HG03571 (cell line): ENCODE data around the gene FCER2.

Experiments
- ATAC-seq: cut with Tn5 transposase; IDR thresholded peaks from one replicate; pipeline ENCODE4 v1.9.1; 2021; ENCODE audit not compliant: unreplicated experiment

The FCER2 gene

GRCh38 chr19:7679771-7680605, 21.9 kb downstream of the FCER2 start:
- no peak for ATAC-seq

GRCh38 chr19:7678971-7679751, 22.8 kb downstream of the FCER2 start:
- no peak for ATAC-seq

GRCh38 chr19:7677669-7678311, 24.1 kb downstream of the FCER2 start:
- ATAC-seq = no peak

GRCh38 chr19:7676854-7677253, 25.1 kb downstream of the FCER2 start, which contains the start of gene MCEMP1:
Gene MCEMP1 (plus strand): TSS chr19:7677090. CDS start chr19:7677121, 31 bp downstream.
- no peak for ATAC-seq

- ATAC-seq = no peak
These were observed 25.6 kb downstream of the FCER2 start for GRCh38 chr19:7676376-7676775.

- no peak for ATAC-seq
These were observed 27.6 kb downstream of the FCER2 start for GRCh38 chr19:7674010-7675005.

- no peak for ATAC-seq
These were observed 29.4 kb downstream of the FCER2 start for GRCh38 chr19:7672522-7672921.

GRCh38 chr19:7670790-7671189, 31.1 kb downstream of the FCER2 start:
- no peak for ATAC-seq

GRCh38 chr19:7670150-7670783, 31.7 kb downstream of the FCER2 start:
- no peak for ATAC-seq

- ATAC-seq = no peak
These were observed 32.3 kb downstream of the FCER2 start for GRCh38 chr19:7669641-7670040.

GRCh38 chr19:7668842-7669241, 33.1 kb downstream of the FCER2 start, which contains the start of gene RETN:
Gene RETN (plus strand): TSS chr19:7669049. CDS start chr19:7669327, 278 bp downstream.
- no peak for ATAC-seq

GRCh38 chr19:7665076-7665475, 36.9 kb downstream of the FCER2 start:
- ATAC-seq = no peak

GRCh38 chr19:7663706-7664105, 38.2 kb downstream of the FCER2 start:
- no peak for ATAC-seq

GRCh38 chr19:7662657-7663056, 39.3 kb downstream of the FCER2 start:
- no peak for ATAC-seq

GRCh38 chr19:7661744-7662538, 40.0 kb downstream of the FCER2 start:
- ATAC-seq = no peak

- no peak for ATAC-seq
These were observed 43.7 kb downstream of the FCER2 start for GRCh38 chr19:7658219-7658686.

GRCh38 chr19:7657131-7657751, 44.7 kb downstream of the FCER2 start:
- no peak for ATAC-seq

GRCh38 chr19:7655581-7655980, 46.4 kb downstream of the FCER2 start:
- no peak for ATAC-seq
